ENCODE data around the gene ARMH4. TPM values are rescaled to one million over a fixed set of nuclear protein-coding genes. Genes with fewer than 3 reads are reported as not detected.

Gene ARMH4
- total RNA-seq, 1 experiment from 2014 or later: 0.07 TPM

GRCh38 chr14:58131386-58131785 is 20.6 kb downstream of the ARMH4 start:
- Mint-ChIP-seq H3K27ac (ENCODE audit: unreplicated experiment) (no peak overlapping the region), H3K36me3 (ENCODE audit: insufficient read depth, unreplicated experiment) (no peaks in the 10 kb centered on the region), H3K4me1 (ENCODE audit: low read depth, unreplicated experiment) (no peaks in the 10 kb centered on the region), H3K4me3 (ENCODE audit: unreplicated experiment) (no peak overlapping the region), H3K27me3 (ENCODE audit: insufficient read depth, unreplicated experiment) (peaks cover 17% of the 10 kb centered on the region), H3K9me3 (ENCODE audit: unreplicated experiment) (peaks cover 2% of the 10 kb centered on the region)
- Histone ChIP-seq H3K9me3 (no peaks in the 10 kb centered on the region), H3K27me3 (replicated peaks; ENCODE audit: control insufficient read depth, insufficient read depth, low read length) (no peaks in the 10 kb centered on the region), H3K4me3 (ENCODE audit: low read depth, low read length) (no peak overlapping the region), H3K4me1 (no peaks in the 10 kb centered on the region), H3K36me3 (ENCODE audit: control insufficient read depth, insufficient read depth, low read length) (no peaks in the 10 kb centered on the region)
- TF ChIP-seq, protein P1, sequence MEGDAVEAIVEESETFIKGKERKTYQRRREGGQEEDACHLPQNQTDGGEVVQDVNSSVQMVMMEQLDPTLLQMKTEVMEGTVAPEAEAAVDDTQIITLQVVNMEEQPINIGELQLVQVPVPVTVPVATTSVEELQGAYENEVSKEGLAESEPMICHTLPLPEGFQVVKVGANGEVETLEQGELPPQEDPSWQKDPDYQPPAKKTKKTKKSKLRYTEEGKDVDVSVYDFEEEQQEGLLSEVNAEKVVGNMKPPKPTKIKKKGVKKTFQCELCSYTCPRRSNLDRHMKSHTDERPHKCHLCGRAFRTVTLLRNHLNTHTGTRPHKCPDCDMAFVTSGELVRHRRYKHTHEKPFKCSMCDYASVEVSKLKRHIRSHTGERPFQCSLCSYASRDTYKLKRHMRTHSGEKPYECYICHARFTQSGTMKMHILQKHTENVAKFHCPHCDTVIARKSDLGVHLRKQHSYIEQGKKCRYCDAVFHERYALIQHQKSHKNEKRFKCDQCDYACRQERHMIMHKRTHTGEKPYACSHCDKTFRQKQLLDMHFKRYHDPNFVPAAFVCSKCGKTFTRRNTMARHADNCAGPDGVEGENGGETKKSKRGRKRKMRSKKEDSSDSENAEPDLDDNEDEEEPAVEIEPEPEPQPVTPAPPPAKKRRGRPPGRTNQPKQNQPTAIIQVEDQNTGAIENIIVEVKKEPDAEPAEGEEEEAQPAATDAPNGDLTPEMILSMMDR (IDR thresholded peaks at IDR 0.05; ENCODE audit: insufficient read depth in 1 of 2, low read depth in 1 of 2, low read length in 1 of 2, severe bottlenecking in 1 of 2, unreplicated experiment in 1 of 2): peak in 1 of 2 experiments; percentile 12
- DNase-seq: no peak
- ChIA-PET POLR2A (no interaction called here), CTCF (no interaction called here)
- intact Hi-C loops (cut with micrococcal nuclease; ENCODE audit: unreplicated experiment): no loop called here
- BruUV-seq (replicated peaks): no TSS peak

DNA sequence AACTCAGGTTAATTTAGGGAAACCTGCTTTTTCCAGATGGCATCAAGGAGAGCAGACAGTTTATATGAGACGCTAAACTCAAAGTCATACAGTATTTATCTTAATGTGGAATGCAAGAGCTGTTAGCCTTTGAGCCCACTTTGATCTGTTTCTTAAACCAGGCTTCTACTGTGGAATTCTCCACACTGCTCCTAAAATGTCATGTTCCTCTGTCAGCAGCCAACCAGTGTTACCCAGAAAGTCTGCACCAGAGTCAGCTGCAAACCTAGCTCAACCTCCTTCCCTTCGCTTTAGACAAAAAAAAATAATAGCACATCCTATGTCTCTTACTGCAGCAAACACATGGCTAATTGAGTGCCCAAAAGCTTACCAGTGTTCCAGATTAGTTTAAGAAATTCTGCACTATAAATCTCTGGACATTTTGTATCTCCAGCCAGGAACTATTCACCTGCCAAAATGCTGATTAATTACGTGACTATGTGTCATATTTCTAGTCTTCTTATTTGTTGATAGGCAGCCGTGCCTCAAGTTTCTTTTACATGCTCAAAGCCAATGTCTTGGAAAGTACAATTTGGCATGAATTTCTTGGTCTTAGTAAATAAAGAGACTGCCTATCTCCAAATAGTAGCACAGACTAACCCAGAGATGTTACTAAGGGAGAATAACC is 21.8 kb downstream of the ARMH4 start:
- Histone ChIP-seq H3K27me3 (replicated peaks; ENCODE audit: control insufficient read depth, insufficient read depth, low read length) (no peaks in the 10 kb centered on the region), H3K4me3 (ENCODE audit: low read depth, low read length) (no peak overlapping the region), H3K36me3 (ENCODE audit: control insufficient read depth, insufficient read depth, low read length) (no peaks in the 10 kb centered on the region), H3K9me3 (no peaks in the 10 kb centered on the region), H3K4me1 (no peaks in the 10 kb centered on the region)
- intact Hi-C loops (cut with micrococcal nuclease; ENCODE audit: unreplicated experiment): no loop called here
- Mint-ChIP-seq H3K27ac (ENCODE audit: unreplicated experiment) (no peak overlapping the region), H3K4me1 (ENCODE audit: low read depth, unreplicated experiment) (no peaks in the 10 kb centered on the region), H3K36me3 (ENCODE audit: insufficient read depth, unreplicated experiment) (no peaks in the 10 kb centered on the region), H3K27me3 (ENCODE audit: insufficient read depth, unreplicated experiment) (peaks cover 17% of the 10 kb centered on the region), H3K9me3 (ENCODE audit: unreplicated experiment) (peaks cover 13% of the 10 kb centered on the region), H3K4me3 (ENCODE audit: unreplicated experiment) (no peak overlapping the region)
- TF ChIP-seq, protein P1 (IDR thresholded peaks at IDR 0.05; ENCODE audit: insufficient read depth in 1 of 2, low read depth in 1 of 2, low read length in 1 of 2, severe bottlenecking in 1 of 2, unreplicated experiment in 1 of 2): no peak
- no TSS peak for BruUV-seq (replicated peaks)
- ChIA-PET POLR2A (no interaction called here), CTCF (no interaction called here)
- DNase-seq: no peak

DNA sequence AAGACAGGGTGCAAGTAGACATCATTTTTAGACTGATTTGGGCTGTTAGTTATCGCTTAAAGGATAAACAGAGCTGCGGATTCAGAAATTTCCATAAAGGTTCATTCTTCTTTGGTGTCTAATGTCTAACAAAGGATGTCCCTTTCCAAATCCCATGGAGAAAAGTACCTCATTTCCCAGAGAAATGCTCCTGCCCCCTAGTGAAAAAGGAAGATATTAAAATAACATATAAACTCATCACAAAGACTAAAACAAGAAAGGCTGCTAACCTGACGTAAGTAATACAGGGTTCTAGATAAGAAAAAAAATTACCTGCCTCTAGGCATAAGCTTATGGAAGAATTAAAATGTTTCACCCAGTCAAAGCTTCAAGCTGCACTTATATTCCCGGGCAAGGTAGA is 22.8 kb downstream of the ARMH4 start:
- Mint-ChIP-seq H3K27ac (ENCODE audit: unreplicated experiment) (no peak overlapping the region), H3K4me1 (ENCODE audit: low read depth, unreplicated experiment) (no peaks in the 10 kb centered on the region), H3K27me3 (ENCODE audit: insufficient read depth, unreplicated experiment) (peaks cover 17% of the 10 kb centered on the region), H3K4me3 (ENCODE audit: unreplicated experiment) (no peak overlapping the region), H3K9me3 (ENCODE audit: unreplicated experiment) (peaks cover 13% of the 10 kb centered on the region), H3K36me3 (ENCODE audit: insufficient read depth, unreplicated experiment) (no peaks in the 10 kb centered on the region)
- TF ChIP-seq, protein P1 (IDR thresholded peaks at IDR 0.05; ENCODE audit: insufficient read depth in 1 of 2, low read depth in 1 of 2, low read length in 1 of 2, severe bottlenecking in 1 of 2, unreplicated experiment in 1 of 2): peak in 1 of 2 experiments; percentile 12
- CTCF ChIA-PET: no interaction called here
- DNase-seq: no peak
- no TSS peak for BruUV-seq (replicated peaks)
- Histone ChIP-seq H3K4me1 (no peaks in the 10 kb centered on the region), H3K4me3 (ENCODE audit: low read depth, low read length) (no peak overlapping the region), H3K36me3 (ENCODE audit: control insufficient read depth, insufficient read depth, low read length) (no peaks in the 10 kb centered on the region), H3K9me3 (no peaks in the 10 kb centered on the region), H3K27me3 (replicated peaks; ENCODE audit: control insufficient read depth, insufficient read depth, low read length) (no peaks in the 10 kb centered on the region)
- intact Hi-C loops (cut with micrococcal nuclease; ENCODE audit: unreplicated experiment): no loop called here
- POLR2A ChIA-PET: no interaction called here

Measured in Caco-2 (cell line).